ENCODE results near the gene NEIL1. TPM values are rescaled to one million over a fixed set of nuclear protein-coding genes. Genes with fewer than 3 reads are reported as not detected.

Gene NEIL1
- total and polyA plus RNA-seq, 10 of the 15 experiments (the other 5 are each of a cell fraction or from before 2014, with no cell fraction given), result 0.10 to 2.3 (median 0.66) TPM

DNA sequence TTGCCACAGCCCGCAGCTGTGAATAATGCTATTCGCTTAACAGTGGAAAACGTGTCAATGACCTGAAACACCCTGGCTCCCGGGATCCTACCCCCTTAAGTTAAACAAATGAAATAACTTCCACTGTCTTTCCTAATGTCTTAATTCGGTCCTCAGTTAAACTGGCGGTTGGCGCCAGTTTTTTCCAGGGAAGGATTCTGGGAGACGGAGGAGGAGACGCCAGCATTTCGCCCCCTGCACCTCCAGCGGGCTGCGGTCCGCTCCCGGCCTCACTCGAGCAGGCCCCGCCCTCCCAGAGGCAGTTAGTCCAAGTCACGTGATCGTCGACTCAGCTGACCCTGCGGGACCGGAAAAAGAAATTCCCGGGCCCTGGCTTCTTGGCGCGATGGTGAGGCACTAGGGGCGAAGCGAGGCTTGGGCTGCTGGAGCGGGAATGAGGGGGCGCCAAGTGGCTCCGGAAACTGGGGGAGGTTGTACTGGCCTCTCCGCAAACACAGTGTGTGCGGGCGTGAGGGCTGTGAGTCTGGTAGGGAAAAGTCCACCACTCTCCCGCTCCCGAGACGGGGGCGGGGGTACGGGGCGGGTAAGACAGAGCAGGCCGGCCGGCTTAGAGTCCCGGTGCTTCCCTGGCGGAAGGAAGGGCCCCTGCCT lies 11.0 kb upstream of the NEIL1 start, which contains the start of gene COMMD4 (continued):
- TF ChIP-seq GATAD2B (conservative IDR thresholded peaks at IDR 0.05; ENCODE audit: low read depth) (peak; percentile 46; the same call in 1 of the 2 replicates), MXI1 (IDR thresholded peaks at IDR 0.05; ENCODE audit: low read depth, low read length) (no peak), TAF1 (IDR thresholded peaks at IDR 0.05; ENCODE audit: borderline replicate concordance, low read depth, low read length) (peak; percentile 36; the same call in 1 of the 2 replicates), GABPA (IDR thresholded peaks at IDR 0.05; ENCODE audit: low read depth) (peak; percentile 67; the same call in 1 of the 2 replicates), TCF3 (IDR thresholded peaks at IDR 0.05; ENCODE audit: borderline replicate concordance, insufficient read depth, low read depth, low read length) (0 out of 2 replicates have a peak, but pooled peaks have one; percentile 14), POU2F2 (IDR thresholded peaks at IDR 0.05; ENCODE audit: borderline replicate concordance, low read depth, low read length) (0 out of 3 replicates have a peak, but pooled peaks have one; percentile 35), MEF2A (IDR thresholded peaks at IDR 0.05; ENCODE audit: insufficient read depth, low read depth, low read length) (0 out of 2 replicates have a peak, but pooled peaks have one; percentile 51), NBN (IDR thresholded peaks at IDR 0.05) (peak; percentile 67; the same call in 1 of the 2 replicates)
- TF ChIP-seq, protein P1, sequence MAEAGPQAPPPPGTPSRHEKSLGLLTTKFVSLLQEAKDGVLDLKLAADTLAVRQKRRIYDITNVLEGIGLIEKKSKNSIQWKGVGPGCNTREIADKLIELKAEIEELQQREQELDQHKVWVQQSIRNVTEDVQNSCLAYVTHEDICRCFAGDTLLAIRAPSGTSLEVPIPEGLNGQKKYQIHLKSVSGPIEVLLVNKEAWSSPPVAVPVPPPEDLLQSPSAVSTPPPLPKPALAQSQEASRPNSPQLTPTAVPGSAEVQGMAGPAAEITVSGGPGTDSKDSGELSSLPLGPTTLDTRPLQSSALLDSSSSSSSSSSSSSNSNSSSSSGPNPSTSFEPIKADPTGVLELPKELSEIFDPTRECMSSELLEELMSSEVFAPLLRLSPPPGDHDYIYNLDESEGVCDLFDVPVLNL (IDR thresholded peaks at IDR 0.05; ENCODE audit: low read depth, low read length), result no peak; the same call in 1 of the 2 replicates
- TF ChIP-seq, protein P2, sequence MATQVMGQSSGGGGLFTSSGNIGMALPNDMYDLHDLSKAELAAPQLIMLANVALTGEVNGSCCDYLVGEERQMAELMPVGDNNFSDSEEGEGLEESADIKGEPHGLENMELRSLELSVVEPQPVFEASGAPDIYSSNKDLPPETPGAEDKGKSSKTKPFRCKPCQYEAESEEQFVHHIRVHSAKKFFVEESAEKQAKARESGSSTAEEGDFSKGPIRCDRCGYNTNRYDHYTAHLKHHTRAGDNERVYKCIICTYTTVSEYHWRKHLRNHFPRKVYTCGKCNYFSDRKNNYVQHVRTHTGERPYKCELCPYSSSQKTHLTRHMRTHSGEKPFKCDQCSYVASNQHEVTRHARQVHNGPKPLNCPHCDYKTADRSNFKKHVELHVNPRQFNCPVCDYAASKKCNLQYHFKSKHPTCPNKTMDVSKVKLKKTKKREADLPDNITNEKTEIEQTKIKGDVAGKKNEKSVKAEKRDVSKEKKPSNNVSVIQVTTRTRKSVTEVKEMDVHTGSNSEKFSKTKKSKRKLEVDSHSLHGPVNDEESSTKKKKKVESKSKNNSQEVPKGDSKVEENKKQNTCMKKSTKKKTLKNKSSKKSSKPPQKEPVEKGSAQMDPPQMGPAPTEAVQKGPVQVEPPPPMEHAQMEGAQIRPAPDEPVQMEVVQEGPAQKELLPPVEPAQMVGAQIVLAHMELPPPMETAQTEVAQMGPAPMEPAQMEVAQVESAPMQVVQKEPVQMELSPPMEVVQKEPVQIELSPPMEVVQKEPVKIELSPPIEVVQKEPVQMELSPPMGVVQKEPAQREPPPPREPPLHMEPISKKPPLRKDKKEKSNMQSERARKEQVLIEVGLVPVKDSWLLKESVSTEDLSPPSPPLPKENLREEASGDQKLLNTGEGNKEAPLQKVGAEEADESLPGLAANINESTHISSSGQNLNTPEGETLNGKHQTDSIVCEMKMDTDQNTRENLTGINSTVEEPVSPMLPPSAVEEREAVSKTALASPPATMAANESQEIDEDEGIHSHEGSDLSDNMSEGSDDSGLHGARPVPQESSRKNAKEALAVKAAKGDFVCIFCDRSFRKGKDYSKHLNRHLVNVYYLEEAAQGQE (IDR thresholded peaks at IDR 0.05; ENCODE audit: low read depth, low read length), result no peak
- TF ChIP-seq, protein P3, sequence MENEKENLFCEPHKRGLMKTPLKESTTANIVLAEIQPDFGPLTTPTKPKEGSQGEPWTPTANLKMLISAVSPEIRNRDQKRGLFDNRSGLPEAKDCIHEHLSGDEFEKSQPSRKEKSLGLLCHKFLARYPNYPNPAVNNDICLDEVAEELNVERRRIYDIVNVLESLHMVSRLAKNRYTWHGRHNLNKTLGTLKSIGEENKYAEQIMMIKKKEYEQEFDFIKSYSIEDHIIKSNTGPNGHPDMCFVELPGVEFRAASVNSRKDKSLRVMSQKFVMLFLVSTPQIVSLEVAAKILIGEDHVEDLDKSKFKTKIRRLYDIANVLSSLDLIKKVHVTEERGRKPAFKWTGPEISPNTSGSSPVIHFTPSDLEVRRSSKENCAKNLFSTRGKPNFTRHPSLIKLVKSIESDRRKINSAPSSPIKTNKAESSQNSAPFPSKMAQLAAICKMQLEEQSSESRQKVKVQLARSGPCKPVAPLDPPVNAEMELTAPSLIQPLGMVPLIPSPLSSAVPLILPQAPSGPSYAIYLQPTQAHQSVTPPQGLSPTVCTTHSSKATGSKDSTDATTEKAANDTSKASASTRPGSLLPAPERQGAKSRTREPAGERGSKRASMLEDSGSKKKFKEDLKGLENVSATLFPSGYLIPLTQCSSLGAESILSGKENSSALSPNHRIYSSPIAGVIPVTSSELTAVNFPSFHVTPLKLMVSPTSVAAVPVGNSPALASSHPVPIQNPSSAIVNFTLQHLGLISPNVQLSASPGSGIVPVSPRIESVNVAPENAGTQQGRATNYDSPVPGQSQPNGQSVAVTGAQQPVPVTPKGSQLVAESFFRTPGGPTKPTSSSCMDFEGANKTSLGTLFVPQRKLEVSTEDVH (IDR thresholded peaks at IDR 0.05; ENCODE audit: low read depth, partially characterized antibody), result peak; percentile 63
- TF ChIP-seq, protein P4, sequence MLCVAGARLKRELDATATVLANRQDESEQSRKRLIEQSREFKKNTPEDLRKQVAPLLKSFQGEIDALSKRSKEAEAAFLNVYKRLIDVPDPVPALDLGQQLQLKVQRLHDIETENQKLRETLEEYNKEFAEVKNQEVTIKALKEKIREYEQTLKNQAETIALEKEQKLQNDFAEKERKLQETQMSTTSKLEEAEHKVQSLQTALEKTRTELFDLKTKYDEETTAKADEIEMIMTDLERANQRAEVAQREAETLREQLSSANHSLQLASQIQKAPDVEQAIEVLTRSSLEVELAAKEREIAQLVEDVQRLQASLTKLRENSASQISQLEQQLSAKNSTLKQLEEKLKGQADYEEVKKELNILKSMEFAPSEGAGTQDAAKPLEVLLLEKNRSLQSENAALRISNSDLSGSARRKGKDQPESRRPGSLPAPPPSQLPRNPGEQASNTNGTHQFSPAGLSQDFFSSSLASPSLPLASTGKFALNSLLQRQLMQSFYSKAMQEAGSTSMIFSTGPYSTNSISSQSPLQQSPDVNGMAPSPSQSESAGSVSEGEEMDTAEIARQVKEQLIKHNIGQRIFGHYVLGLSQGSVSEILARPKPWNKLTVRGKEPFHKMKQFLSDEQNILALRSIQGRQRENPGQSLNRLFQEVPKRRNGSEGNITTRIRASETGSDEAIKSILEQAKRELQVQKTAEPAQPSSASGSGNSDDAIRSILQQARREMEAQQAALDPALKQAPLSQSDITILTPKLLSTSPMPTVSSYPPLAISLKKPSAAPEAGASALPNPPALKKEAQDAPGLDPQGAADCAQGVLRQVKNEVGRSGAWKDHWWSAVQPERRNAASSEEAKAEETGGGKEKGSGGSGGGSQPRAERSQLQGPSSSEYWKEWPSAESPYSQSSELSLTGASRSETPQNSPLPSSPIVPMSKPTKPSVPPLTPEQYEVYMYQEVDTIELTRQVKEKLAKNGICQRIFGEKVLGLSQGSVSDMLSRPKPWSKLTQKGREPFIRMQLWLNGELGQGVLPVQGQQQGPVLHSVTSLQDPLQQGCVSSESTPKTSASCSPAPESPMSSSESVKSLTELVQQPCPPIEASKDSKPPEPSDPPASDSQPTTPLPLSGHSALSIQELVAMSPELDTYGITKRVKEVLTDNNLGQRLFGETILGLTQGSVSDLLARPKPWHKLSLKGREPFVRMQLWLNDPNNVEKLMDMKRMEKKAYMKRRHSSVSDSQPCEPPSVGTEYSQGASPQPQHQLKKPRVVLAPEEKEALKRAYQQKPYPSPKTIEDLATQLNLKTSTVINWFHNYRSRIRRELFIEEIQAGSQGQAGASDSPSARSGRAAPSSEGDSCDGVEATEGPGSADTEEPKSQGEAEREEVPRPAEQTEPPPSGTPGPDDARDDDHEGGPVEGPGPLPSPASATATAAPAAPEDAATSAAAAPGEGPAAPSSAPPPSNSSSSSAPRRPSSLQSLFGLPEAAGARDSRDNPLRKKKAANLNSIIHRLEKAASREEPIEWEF (IDR thresholded peaks at IDR 0.05; ENCODE audit: insufficient replicate concordance, low read depth, low read length), result no peak
- TF ChIP-seq, protein P5, sequence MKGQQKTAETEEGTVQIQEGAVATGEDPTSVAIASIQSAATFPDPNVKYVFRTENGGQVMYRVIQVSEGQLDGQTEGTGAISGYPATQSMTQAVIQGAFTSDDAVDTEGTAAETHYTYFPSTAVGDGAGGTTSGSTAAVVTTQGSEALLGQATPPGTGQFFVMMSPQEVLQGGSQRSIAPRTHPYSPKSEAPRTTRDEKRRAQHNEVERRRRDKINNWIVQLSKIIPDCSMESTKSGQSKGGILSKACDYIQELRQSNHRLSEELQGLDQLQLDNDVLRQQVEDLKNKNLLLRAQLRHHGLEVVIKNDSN (IDR thresholded peaks at IDR 0.05; ENCODE audit: borderline replicate concordance, extremely low read length, insufficient read depth, low read depth, low read length), result peak; percentile 89
